IMR-90 (cell line): ENCODE results near the gene PDRG1.

Source experiments
- BHLHE40 ChIP-seq: fragments of 150-350 bp; IDR thresholded peaks from 2 replicates; pipeline ENCODE4 v1.6.1; 2016; ENCODE audit warnings: mild to moderate bottlenecking, low read depth, low read length
- CEBPB ChIP-seq: IDR thresholded peaks from 2 replicates; pipeline ENCODE4 v1.6.1; 2012; ENCODE audit warnings: low read depth, low read length, improper control_type of control experiment
- CHD1 ChIP-seq: IDR thresholded peaks from 2 replicates; pipeline ENCODE4 v1.6.1; 2012; ENCODE audit warnings: low read depth, low read length, improper control_type of control experiment
- CTCF ChIP-seq: conservative IDR thresholded peaks from 2 replicates; pipeline ENCODE4 v1.5.1; 2012; ENCODE audit warnings: mild to moderate bottlenecking, low read depth, low read length, improper control_type of control experiment
- MAFK ChIP-seq: IDR thresholded peaks from 2 replicates; pipeline ENCODE4 v1.6.1; 2012; ENCODE audit warnings: low read depth, low read length, improper control_type of control experiment
- MXI1 ChIP-seq: IDR thresholded peaks from 2 replicates; pipeline ENCODE4 v1.6.1; 2012; ENCODE audit warnings: low read depth, mild to moderate bottlenecking, low read length, moderate library complexity, borderline replicate concordance
- POLR2A ChIP-seq: IDR thresholded peaks from 2 replicates; pipeline ENCODE4 v1.6.1; 2012; ENCODE audit warnings: mild to moderate bottlenecking, low read depth, low read length
- RCOR1 ChIP-seq: IDR thresholded peaks from 2 replicates; pipeline ENCODE4 v1.6.1; 2012; ENCODE audit warnings: mild to moderate bottlenecking, low read length, improper control_type of control experiment; ENCODE audit not compliant: insufficient replicate concordance
- RFX5 ChIP-seq: IDR thresholded peaks from 2 replicates; pipeline ENCODE4 v1.8.0; 2012; ENCODE audit warnings: low read depth, mild to moderate bottlenecking, low read length, moderate library complexity

GRCh38 chr20:31984981-31985471 is 33.2 kb upstream of the PDRG1 start:
- TF ChIP-seq CTCF (no peak), CEBPB (no peak), RCOR1 (no peak), MAFK (no peak), RFX5 (no peak), MXI1 (no peak), CHD1 (no peak), POLR2A (no peak), BHLHE40 (no peak)
